NK-92 (cell line): ENCODE data around the gene FXYD2.
"Not testable (repeated sequence)": the region's sequence is repeated elsewhere in the genome, so short reads cannot be mapped to it uniquely, and the experiment has no call there.

Source experiments
- DNase-seq: peaks from one replicate; lab custom pipeline; 2025; ENCODE audit not compliant: unreplicated experiment; lab: John Stamatoyannopoulos, UW

The FXYD2 gene

DNA sequence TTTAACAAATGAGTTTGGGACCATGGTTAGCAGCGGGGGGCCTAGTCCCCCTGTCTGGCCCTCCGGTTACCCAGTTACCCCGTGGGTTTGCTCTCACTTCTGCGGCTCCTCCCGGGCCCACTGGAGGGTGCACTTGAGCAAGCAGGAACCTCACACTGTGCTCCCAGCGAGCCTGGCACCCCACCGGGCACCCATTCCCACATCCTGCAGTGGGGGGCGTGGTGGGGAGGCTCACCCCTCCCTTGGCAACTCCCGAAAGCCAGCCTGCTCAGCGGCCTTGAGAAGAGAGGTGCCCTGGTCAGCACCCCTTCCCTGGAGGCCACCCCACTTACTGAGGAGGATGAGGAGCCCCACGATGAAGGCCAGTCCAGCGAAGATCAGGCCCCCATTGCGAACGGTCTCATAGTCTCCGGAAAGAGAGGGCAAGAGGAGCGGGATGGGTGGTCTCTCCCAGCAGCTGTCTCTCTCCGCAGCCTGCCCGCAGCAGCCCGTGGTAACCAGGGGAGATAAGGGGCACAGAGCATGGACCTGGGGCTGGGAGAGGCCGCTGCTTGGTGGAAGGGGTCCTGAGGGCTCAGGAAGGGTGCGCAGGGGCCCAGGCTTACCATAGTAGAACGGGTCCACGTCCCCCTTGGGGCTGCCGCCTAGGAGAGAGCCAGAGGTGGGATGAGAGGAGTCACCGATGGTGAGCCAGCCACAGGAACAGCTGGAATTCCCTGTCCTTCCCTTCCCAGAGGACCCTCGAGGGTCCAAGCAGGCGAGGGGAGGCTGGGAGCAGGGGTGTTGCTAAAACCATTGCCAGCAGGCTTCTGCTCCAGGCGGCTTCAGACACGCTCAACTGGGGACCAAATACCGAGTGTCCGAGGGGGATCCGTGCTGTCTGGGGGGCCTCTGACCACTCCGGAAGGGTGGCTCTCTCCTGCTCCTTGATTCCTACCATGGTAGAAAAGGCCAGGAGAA lies 2.2 kb downstream of the FXYD2 start:
- no peak for DNase-seq

DNA sequence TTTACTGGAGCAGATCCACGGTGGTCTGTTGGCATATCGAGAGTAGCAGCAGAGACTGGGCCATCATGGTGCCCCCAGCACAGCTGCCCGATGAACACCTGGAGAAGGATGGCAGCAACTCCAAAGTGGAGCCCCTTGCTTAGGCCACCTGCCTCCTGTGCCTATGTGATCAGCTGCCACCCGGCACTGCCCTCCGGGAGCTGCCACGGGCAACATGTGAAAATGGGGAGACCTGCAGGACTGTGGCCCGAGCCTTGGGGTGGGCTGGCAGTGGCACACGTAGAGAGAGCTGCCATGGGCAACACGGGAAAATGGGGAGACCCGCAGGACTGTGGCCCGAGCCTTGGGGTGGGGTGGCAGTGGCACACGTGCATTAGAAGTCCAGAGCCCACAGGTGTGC lies 3.1 kb downstream of the FXYD2 start:
- DNase-seq, result no peak

DNA sequence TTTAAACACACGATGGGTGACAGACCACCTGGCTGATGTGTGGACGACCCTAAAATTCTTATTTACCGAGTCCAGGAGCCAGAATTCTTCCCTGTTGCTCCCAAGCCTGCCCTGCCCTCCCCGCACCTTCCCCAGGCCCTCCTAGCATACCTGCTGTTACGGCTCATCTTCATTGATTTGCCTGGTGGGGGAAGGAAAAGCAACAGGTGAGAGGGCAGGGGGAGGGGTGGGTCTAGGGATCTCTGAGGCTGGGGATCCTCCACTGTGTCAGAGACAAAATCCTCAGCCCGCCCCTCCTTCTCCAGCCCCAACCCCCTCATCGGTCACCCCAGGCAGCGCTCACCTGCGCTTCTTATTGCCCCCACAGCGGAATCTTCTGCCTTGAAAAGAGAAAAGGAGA lies 4.0 kb downstream of the FXYD2 start:
- no peak for DNase-seq

DNA sequence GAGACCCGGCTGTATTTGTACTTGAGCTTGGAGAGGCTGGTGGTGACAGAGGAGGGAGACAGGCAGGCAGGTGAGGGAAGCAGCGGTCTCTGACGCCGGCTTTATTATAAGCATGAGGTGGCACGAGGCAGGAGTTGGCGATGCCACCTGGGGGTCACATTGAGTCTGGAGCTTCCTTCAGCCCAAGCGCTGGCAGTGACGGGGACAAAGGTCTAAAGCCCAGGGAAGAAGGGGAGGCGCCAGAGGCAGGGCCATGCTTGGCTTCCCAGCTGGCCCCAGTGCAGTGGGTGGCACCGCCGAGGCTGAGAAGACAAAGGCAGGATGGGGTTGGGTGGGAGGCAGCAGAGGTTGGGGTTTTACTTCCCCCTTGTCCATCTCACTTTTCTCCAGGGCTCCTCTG lies 4.5 kb downstream of the FXYD2 start:
- DNase-seq, result no peak

DNA sequence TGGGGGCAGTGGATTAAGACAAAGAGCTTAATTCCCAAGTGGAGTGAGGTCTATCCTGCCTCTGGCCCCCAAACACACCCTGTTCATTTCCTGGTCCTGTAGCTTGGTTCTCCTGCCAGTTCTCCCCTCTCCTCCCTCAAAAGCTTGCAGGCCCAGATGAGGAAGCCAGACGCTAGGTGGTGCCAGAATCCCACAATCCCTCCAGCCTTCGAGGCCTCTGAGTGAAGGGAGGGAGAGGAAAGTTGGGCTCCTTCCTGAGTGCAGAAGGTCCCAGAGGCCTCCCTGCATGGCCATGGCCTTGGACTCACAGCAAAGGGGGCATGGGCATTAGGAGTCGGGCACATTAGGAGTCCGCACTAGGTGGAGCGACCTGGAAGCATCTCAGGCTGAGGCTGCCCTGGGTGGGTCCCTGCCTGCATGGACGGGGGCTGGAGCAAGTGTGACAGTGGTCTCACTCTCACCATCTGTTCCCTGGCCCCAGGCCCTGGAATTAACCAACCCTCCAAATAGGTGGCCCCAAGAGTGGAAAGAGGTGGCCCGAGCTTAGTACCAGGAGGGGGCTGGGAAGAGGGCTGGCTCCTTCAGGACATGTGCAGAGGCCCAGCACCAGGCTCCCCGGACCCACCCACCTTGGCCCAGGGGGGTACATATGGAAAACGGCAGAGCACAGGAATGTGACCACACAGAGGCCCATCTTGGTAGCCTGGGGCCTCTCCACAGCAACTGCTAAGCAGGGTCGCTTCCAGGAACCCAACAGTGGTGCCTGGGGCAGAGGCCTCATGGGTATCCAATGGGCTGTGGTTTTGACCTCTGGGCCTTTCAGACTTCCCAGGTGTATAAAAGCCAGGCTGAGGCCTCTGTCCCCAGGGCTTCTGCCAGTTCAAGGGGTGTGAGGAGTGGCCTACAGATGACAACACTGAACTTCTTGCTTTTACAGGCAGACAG lies 5.2 kb downstream of the FXYD2 start:
- DNase-seq, result no peak

DNA sequence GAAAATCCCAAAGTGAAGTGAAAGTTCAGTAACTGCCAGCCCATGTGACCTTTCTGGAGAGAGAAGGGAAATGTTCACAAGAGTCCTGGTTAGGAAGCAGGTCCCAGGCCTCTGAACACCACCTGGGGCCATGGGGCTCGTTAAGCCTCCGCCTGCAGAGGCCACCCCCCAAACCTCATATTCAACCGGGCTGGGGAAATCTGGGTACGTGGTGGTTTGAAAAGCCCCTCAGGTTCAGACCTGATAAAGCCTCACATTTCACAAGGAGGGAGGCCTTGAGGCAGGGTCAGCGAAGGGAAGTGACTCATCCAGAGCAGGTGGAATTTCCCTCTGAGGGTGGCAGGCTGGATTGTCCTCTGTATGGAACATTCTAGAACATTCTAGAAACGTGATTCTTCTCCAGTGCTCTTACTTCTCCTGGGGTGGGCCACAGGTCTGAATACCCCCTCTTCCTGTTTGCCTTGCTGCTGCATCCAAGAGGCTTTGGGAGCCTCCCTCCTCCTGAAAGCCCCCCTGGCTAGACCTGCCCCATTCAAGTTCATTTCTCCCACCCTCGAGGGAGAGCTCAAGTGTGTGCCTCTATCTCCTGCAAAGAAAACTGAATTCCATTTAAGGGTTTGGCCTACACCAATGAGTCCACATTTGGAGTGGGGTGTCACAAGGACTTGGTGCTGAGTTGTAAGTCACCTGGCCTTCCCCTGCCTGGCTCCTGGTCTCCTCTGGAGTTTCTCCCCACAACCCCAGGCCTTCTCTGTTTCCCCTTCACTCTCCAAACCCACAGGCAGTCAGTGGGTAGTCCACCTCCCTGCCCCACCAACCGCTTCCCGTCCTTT lies 6.3 kb downstream of the FXYD2 start:
- no peak for DNase-seq

DNA sequence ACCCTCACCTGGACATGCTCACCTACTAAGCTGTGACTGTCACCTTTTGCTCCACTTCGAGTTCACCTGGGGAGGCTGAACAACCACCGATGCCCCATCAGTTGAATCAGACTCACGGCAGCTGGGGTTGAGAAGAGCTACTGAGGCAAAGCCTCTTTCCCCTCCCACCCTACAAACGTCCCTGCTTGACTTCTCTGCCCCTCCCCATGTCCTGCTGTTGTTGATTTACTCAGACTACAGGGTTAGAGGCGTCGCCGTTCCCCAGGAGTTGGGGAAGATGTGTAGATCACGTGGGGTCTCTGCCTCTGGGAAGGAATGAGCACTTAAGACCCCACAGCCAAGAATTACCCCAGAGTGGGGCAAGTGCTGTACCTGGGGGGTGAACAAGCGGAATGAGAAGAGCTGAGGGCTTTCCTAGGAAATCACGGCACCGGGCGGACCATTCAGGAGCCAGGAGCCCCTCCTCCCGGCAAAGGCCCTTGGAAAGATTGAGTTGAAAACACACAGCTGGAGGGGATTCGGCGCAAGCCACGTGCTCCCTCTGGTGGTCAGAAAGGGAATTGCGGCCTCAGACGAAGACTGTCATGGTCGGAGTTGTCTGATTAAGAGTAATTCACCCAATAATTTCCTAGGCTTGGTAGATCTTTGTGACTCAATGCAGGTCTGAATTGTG lies 7.0 kb downstream of the FXYD2 start:
- DNase-seq, result peak; percentile 23

DNA sequence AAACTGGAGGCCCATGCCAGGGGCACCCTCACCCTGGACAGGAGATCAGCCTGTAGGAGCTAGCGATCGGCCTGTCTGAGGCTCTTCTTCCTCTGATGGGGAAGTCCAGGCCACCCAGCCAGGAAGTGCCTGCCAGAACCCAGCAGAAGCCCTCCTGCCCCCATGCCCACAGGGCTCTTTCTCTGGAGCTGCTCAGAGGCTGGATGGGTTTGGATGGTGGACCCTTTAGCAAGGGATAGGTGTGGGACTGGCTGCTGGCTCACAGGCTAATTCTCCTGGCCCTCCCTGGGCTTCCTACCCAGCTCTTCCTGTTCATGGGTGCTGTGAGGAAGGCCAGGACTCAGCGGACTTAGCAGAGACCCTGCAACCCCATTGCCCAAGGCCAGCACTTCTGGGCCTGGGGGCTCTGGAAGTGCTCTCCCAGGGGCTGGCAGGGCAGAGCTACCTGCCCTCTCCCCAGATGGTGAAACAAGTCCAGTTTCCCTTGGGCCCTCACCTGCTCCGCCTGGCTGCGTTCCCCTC lies 7.6 kb downstream of the FXYD2 start:
- no peak for DNase-seq

DNA sequence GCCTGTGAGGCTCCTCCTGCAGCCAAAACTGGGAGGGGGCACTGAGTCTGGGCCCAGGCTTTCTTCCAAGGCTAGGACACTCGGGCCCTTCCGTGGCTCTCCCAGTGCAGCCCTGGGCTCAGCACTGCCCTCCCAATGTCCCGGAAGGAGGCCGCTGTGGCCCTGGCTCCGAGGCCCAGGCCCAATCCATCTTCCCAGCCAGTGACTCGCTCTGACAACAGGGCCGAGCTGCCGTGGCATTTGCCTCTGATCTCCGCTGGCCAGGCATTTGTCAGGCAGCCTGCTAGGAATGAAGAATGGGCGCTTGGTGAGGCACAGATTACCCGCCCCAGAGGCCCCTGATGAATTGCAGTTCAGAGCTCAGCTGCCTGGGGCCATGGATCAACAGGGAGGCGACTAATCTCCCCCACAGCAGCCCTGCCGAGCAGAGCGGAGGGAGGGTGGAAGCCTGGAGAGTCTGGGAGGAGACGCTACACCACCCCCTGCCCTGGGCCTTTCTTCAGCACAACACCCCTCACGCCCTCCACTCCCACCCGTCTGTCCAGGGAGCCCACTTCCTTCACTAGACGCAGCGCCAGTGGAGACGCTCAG lies 8.3 kb downstream of the FXYD2 start:
- DNase-seq, result no peak

DNA sequence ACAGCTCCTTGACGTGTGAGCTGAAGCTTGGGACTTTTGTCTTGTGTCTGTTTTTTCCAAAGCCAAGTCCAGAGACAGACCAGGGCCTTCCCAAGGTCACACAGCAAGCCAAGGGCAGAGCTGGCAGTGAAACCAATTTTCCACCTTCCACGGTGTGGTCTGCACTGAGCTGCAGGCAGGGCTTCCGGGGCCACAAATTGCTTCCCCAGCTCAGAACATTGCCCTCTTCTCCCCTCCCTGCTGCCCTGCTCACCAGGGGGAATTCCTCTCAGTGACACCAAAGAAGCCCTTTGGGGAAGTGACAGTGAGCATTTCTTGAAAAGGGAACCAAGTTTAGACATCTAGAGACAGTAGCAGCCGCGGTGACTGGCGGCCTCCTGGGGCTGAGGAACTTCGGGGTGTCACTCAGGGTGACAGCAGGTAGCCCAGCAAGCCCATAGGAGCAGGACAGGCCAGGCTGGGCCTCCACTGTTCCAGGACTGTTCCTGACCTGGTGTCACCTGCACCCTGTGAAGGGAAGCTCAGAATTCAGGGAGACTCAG lies 9.2 kb downstream of the FXYD2 start:
- DNase-seq, result peak; percentile 36

DNA sequence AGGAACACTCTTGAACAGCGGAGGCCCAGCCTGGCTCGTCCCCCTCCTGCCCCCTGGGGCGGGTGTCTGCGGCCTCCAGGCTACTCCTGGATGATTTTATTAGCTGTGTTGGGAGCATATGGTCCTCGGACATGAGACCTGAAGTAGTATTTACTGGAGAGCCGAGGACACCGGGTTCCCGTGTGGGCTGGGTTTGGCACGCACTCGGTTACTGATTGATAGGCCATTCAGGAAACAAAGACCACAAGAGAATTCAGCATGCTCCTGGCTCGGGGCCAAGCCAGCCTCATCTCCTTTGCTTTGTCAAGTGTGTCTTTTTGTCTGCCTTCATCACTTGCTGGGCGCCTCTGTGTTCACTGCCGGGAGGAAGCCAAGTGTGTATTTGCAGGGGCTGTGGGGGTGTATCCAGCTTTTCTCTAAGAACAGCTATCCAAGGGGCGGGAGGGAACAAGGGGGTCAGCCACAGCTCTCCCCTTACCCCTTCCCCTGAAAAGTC lies 9.7 kb downstream of the FXYD2 start:
- DNase-seq, result no peak

DNA sequence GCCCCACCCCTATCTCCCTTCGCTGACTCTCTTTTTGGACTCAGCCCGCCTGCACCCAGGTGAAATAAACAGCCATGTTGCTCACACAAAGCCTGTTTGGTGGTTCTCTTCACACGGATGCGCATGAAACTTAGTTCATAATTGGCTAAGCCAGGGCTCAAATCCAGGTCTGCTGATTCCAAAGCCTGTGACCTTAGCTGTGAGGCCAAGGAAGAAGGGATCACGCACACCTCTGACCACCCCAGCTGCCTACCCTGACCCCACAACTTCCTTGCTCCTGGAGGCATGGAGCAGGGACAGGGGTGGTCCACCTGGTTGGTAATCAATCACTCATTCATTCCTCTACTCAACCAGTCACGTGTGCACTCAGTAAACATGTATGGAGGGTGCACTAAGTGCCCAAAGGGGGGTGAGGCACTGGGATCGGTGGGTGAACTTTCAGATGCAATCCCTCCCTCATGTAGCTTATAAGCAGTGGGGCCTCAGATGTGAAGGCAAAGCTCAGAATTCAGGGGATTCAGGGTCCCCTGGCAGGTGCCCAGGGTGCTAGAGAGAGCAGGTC lies 10.3 kb downstream of the FXYD2 start:
- no peak for DNase-seq

DNA sequence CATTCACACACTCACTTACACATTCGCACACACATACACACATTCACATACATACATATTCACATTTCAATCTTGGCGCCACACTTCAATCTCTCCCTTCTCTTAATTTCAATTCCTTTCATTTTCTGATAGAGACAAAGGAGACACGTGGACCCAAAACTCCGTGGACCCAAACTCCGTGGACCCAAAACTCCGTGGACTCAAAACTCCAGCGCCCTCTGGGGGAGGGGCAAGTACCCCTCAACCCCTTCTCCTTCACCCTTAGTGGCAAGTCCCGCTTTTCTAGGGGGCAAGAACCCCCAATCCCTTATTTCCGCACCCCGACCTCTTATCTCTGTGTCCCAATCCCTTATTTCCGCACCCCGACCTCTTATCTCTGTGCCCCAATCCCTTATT lies 14.5 kb downstream of the FXYD2 start:
- DNase-seq, result not testable (repeated sequence)

DNA sequence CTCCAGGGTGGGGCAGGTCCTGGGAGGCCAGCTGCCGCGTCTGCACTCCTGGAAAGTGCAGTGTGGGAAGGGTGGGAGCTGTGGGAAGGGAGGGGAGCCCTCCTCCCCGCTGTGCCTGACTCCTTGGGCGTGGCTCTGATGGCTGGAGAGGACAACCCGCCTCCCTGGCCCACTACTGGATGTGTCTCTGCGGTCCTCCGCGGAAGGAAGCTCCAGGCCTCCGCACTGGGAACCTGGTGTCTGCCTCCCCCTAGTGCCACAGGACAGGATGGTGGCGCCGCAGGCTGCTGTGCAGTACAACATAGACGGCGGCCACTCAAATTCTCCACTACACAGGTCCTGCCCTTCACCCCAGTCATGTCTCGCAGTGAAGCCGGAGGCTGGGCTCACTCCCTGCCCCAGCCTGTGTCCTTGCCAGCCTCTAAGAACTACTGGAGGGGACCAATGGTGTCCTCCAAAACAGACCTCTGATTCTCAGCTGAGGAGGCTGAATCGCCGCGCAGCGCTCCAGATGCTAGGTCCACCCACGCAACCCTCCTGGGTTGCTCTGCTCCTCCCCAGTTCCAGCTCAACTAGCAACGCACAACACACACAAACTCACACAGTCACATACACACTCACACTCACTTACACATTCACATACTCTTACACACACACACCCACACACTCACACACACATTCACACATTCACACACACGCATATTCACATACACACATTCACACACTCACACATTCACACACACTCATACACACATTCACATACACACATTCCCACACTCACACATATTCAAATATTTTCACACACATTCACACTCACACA lies 15.1 kb downstream of the FXYD2 start:
- no peak for DNase-seq

DNA sequence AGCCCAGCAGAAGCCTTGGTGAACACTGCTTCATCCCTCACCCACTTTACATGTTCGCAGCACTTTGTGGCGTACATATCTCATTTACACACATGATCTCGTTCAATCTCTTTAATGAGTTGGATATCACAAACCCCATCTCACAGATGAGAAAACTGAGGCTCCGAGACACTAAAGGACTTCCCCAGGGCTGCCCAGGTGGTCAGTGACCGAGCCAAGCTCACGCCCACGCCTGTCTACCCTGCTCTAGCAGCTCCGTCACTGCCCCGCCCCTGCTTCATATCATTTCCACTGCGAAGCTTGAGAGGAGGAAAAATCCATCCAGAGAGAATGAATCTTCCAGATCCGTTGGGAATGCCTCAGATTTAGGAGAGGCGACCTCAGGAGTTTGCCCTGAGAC lies 15.8 kb downstream of the FXYD2 start:
- DNase-seq, result no peak

DNA sequence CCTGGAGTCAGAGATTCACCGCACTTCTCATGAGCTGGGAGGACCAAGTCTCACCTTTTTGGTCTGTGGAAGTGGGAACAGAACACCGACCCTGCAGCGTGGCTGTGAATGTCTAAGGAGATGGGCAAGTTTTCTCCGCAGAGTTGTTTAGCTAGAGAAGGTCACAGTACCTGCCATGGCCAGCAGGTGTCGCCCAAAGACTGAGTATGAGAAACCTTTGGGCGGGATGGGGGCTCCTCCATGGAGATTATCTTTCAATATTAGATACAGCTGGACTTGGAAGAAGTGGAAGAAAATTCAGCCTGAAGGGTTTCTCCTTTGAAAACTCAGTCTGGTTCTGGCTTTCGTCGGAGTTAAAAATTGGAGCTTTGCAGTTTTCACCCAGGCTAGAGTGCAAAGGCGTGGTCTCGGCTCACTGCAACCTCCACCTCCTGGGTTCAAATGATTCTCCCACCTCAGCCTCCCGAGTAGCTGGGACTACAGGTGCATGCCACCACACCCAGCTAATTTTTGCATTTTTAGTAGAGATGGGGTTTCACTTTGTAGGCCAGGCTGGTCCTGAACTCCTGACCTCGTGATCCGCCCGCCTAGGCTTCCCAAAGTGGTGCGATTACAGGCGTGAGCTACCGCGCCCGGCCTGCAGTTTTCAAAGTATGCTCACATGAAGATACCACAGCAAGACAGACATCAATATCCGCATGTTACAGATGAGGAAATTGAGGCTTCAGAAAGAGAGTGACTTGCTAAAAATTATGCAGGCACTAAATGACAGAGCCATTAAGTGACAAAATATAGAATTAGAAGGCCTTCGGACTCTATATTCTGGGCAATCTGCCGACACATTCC lies 16.8 kb downstream of the FXYD2 start:
- no peak for DNase-seq

DNA sequence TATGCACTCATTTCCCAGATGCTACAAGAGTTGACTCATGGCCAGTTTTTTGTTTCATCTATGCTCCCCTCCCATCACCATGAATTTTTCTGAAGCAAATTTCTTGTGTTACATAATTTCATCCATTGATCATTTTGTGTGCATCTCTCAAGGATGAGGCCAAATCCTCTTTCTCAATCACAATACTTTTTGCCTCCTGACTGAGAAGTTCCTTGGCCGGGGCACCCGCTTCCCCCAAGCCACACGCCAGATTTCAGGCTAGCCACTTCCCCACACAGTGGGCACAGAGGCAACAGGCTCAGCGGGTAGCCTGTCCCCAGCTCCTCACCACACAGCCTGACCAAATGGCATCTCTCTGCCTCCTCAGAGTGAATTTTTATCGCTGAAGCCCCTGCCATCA lies 17.7 kb downstream of the FXYD2 start:
- DNase-seq, result no peak
